Spleen (tissue), 11 donors: ENCODE measurements around the gene AKNA. TPM values are rescaled to one million over a fixed set of nuclear protein-coding genes. Genes with fewer than 3 reads are reported as not detected.

Experiments used
- DNase-seq: peaks from one replicate; pipeline ENCODE4 v3.0.0-alpha.2; 2020
- H3K27ac ChIP-seq, 8 donors: fragments of 200-600 bp; sonication (generic) in 7 of 8; 1 replicate in 4 of 8; 2 replicates in 4 of 8; pipeline versions ENCODE4 v1.5.0 to v1.8.0; 2016 to 2021; ENCODE audit warnings: inconsistent platforms in 4 of 8, mild to moderate bottlenecking in 4 of 8, moderate library complexity in 1 of 8
- H3K27me3 ChIP-seq, 7 donors: fragments of 200-600 bp; sonication (generic) in 6 of 7; replicated peaks in 1 of 7; 1 replicate in 4 of 7; 2 replicates in 3 of 7; pipeline versions ENCODE4 v1.5.0 to v1.8.0; 2016 to 2021; ENCODE audit warnings: inconsistent platforms in 3 of 7, mild to moderate bottlenecking in 1 of 7
- H3K36me3 ChIP-seq, 6 donors: fragments of 200-600 bp; sonication (generic) in 5 of 6; 1 replicate in 4 of 6; 2 replicates in 2 of 6; pipeline versions ENCODE4 v1.5.0 to v1.8.0; 2016 to 2021; ENCODE audit warnings: inconsistent platforms in 2 of 6
- H3K4me1 ChIP-seq, 6 donors: fragments of 200-600 bp; sonication (generic) in 5 of 6; 1 replicate in 3 of 6; 2 replicates in 3 of 6; pipeline versions ENCODE4 v1.5.0 to v1.8.0; 2016 to 2021; ENCODE audit warnings: inconsistent platforms in 3 of 6
- H3K4me3 ChIP-seq, 8 donors: fragments of 200-600 bp; sonication (generic) in 7 of 8; 1 replicate in 4 of 8; 2 replicates in 4 of 8; pipeline versions ENCODE4 v1.5.0 to v1.8.0; 2016 to 2021; ENCODE audit warnings: inconsistent platforms in 4 of 8, mild to moderate bottlenecking in 4 of 8, moderate library complexity in 2 of 8
- H3K9me3 ChIP-seq, 8 donors: fragments of 200-600 bp; sonication (generic) in 7 of 8; 1 replicate in 4 of 8; 2 replicates in 4 of 8; pipeline versions ENCODE4 v1.5.0 to v1.8.0; 2016 to 2021; ENCODE audit warnings: inconsistent platforms in 4 of 8
- POLR2A ChIP-seq, 3 donors: fragments of 450-650 bp; IDR thresholded peaks; one replicate each; pipeline ENCODE4 v1.5.1; 2017; ENCODE audit warnings: antibody characterized with exemption in 3 of 3, mild to moderate bottlenecking in 1 of 3
- POLR2AphosphoS5 ChIP-seq, 3 donors: sonication (generic); formaldehyde crosslinking; IDR thresholded peaks; one replicate each; pipeline ENCODE4 v1.5.1; 2017; ENCODE audit warnings: antibody characterized with exemption in 3 of 3
- WGBS, 5 donors: extraction: QIAGEN DNeasy Blood & Tissue Kit in 3 of 5; methylation state at CpG; one replicate each; pipeline versions ENCODE4 v1.1.5 to v1.1.7; 2013 to 2018; 5-methylcytosine and 5-hydroxymethylcytosine counted together
- intact Hi-C: fragments of 100-400 bp; cut with DNase I; formaldehyde crosslinking; loops from one replicate; pipeline ENCODE4 v1.15.0; 2023; ENCODE audit warnings: low total_unique reads
- polyA plus RNA-seq, 3 donors: library from polyadenylated mRNA; stranded (reverse); fragments of 200-250 nt; gene quantifications; one replicate each; pipeline ENCODE4 v1.2.1, GENCODE V29; 2013
- total RNA-seq, 7 donors: library from RNA; depleted of rRNA in 3 of 7; stranded (reverse); fragments of >200 nt in 3 of 7; fragmentation: NEBNext Ultra II Directional in 4 of 7; extraction: Animal tissue kit (Norgen Biotek cat#: 25700) in 4 of 7; gene quantifications; one replicate each; pipeline versions ENCODE4 v1.1.0 to v1.2.1, GENCODE V29; 2016 to 2021
- TF ChIP-seq, protein P1 (sequence below), 11 experiments: fragments of 200-600 bp in 7 of 11; fragments of 450-650 bp in 4 of 11; sonication (generic) in 4 of 11; IDR thresholded peaks in 8 of 11; conservative IDR thresholded peaks in 3 of 11; 1 replicate in 7 of 11; 2 replicates in 4 of 11; pipeline versions ENCODE4 v1.4.0 to v1.8.0; 2016 to 2021; ENCODE audit warnings: antibody characterized with exemption in 11 of 11, inconsistent platforms in 4 of 11, mild to moderate bottlenecking in 1 of 11
- donor health status: healthy with polysubstance abuse.
- donor health status: DM: no; HTN: no; CAD: no; lungs with moderate emphysema.
- donor health status: DM: no; HTN: no; CAD: no.
- donor health status: Bipolar disorder and iron deficiency.
- donor health status: healthy.
- donor health status: DM: no; HTN: no; CAD: no.
- donor health status: DM: yes; HTN: yes; CAD: no.

Gene AKNA
- total and polyA plus RNA-seq, 10 donors = 92.9 to 324 (median 216) TPM

DNA sequence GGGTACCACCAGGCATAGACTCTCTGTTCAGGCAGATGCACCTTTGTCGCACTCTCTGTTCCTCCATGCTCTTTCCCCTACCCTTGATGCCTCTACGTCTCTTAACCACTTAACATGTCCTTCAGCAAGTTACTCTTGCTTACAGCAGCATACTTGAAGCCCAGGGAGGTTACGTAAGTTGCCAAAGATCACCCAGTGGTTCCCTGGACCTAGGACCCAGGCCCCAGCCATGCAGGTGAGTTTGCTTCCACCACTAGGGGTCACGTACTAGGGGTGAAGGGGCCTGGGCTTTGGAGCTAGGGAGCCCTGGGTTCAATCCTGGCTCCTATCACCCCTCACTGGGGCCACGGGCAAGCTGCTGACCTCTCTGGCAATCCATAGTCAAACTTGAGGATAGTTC lies 8.9 kb downstream of the AKNA start:
- TF ChIP-seq POLR2AphosphoS5 (IDR thresholded peaks at IDR 0.05) (peak in 1 of 3 donors; percentile 21), POLR2A (IDR thresholded peaks at IDR 0.05) (no peak)
- TF ChIP-seq, protein P1, sequence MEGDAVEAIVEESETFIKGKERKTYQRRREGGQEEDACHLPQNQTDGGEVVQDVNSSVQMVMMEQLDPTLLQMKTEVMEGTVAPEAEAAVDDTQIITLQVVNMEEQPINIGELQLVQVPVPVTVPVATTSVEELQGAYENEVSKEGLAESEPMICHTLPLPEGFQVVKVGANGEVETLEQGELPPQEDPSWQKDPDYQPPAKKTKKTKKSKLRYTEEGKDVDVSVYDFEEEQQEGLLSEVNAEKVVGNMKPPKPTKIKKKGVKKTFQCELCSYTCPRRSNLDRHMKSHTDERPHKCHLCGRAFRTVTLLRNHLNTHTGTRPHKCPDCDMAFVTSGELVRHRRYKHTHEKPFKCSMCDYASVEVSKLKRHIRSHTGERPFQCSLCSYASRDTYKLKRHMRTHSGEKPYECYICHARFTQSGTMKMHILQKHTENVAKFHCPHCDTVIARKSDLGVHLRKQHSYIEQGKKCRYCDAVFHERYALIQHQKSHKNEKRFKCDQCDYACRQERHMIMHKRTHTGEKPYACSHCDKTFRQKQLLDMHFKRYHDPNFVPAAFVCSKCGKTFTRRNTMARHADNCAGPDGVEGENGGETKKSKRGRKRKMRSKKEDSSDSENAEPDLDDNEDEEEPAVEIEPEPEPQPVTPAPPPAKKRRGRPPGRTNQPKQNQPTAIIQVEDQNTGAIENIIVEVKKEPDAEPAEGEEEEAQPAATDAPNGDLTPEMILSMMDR (IDR thresholded peaks at IDR 0.05 in 8 of 11, conservative IDR thresholded peaks at IDR 0.05 in 3 of 11) = no peak
- Histone ChIP-seq H3K36me3 (peaks cover 4 to 98% (median 53%) of the 10 kb centered on the region in 6 donors), H3K27ac (peak overlapping the region; percentile 31 to 99 (median 52)), H3K27me3 (no peaks in the 10 kb centered on the region), H3K4me3 (peak overlapping the region in 1 of 8 donors; percentile 34), H3K4me1 (peaks cover 47 to 100% (median 95%) of the 10 kb centered on the region in 6 donors), H3K9me3 (no peaks in the 10 kb centered on the region)
- 83 to 90% (median 87%) methylated on average over 4 to 5 of the region's 5 CpGs for WGBS, 5 donors
- intact Hi-C loops = no loop called here
- peak; percentile 47 for DNase-seq

DNA sequence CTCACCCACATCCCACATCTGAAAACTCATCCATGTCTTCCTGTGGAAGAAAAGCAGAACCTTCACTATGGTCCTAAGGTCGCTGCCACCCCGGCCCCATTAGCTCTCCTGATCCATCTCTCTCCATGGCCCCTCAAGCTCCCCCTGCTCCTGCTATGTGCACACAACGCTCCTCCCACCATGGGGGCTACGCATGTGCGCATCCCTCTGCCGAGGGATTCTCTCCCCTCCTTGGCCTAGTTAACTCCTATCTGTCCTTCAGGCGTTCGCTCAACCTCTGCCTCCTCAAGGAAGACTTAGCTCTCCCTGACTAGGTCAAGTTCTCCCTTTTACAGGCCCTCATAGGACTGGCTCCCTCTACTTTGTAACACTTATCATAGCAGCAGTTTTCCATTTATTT lies 9.8 kb downstream of the AKNA start:
- peak overlapping the region in 1 of 8 donors; percentile 8 for H3K4me3 ChIP-seq
- intact Hi-C loops = no loop called here
- DNase-seq = peak; percentile 54
- H3K4me1 ChIP-seq = peaks cover 46 to 100% (median 95%) of the 10 kb centered on the region in 6 donors
- peak overlapping the region in 5 of 8 donors; percentile 1 to 99 (median 96) for H3K27ac ChIP-seq
- no peaks in the 10 kb centered on the region for H3K9me3 ChIP-seq
- H3K36me3 ChIP-seq = peaks cover 4 to 99% (median 54%) of the 10 kb centered on the region in 6 donors
- WGBS, 5 donors = 89 to 93% (median 90%) methylated on average over 8 of the region's 8 CpGs
- H3K27me3 ChIP-seq = no peaks in the 10 kb centered on the region
- TF ChIP-seq POLR2A (IDR thresholded peaks at IDR 0.05) = no peak
- TF ChIP-seq, protein P1 (IDR thresholded peaks at IDR 0.05 in 8 of 11, conservative IDR thresholded peaks at IDR 0.05 in 3 of 11) = no peak
- TF ChIP-seq POLR2AphosphoS5 (IDR thresholded peaks at IDR 0.05) = peak; percentile 20 to 59 (median 47)

- Histone ChIP-seq H3K36me3 (peaks cover 4 to 99% (median 54%) of the 10 kb centered on the region in 6 donors), H3K27ac (peak overlapping the region; percentile 51 to 99 (median 82)), H3K9me3 (no peaks in the 10 kb centered on the region), H3K4me1 (peaks cover 46 to 100% (median 95%) of the 10 kb centered on the region in 6 donors), H3K4me3 (peak overlapping the region in 1 of 8 donors; percentile 8), H3K27me3 (no peaks in the 10 kb centered on the region)
- 85 to 93% (median 90%) methylated on average over 13 to 19 of the region's 19 CpGs for WGBS, 5 donors
- intact Hi-C loops = no loop called here
- no peak for DNase-seq
- TF ChIP-seq, protein P1 (IDR thresholded peaks at IDR 0.05 in 8 of 11, conservative IDR thresholded peaks at IDR 0.05 in 3 of 11) = no peak
- TF ChIP-seq POLR2AphosphoS5 (IDR thresholded peaks at IDR 0.05) = peak in 2 of 3 donors; percentile 11 to 72
Observed at GRCh38 chr9:114376586-114377445, 11.0 kb downstream of the AKNA start.
